Calu3 (cell line): ENCODE measurements around the gene CLEC18B. TPM values are rescaled to one million over a fixed set of nuclear protein-coding genes. Genes with fewer than 3 reads are reported as not detected.
"Not testable (repeated sequence)": the region's sequence is repeated elsewhere in the genome, so short reads cannot be mapped to it uniquely, and the experiment has no call there.

ENCODE experiments used
- BruUV-seq: library from RNA; stranded (reverse); fragments of 400-500 nt; replicated peaks from 2 replicates; lab custom pipeline; 2021; lab: Mats Ljungman, UMichigan
- CTCF ChIA-PET: fragments of 300-600 bp; sonication (Branson Sonifier 250); formaldehyde crosslinking; loops from one replicate; lab custom pipeline; 2022; ENCODE audit warnings: antibody characterized with exemption; lab: Charles Lee
- DNase-seq: peaks from one replicate; pipeline ENCODE4 v3.0.0; 2022
- H3K27ac Mint-ChIP-seq: one replicate; pipeline ENCODE4 v1.8.0; 2022; ENCODE audit warnings: mixed read lengths; ENCODE audit not compliant: unreplicated experiment
- H3K27me3 Mint-ChIP-seq: one replicate; pipeline ENCODE4 v1.8.0; 2022; ENCODE audit warnings: mixed read lengths; ENCODE audit not compliant: unreplicated experiment
- H3K36me3 Mint-ChIP-seq: one replicate; pipeline ENCODE4 v1.8.0; 2022; ENCODE audit warnings: mild to moderate bottlenecking, moderate library complexity, mixed read lengths; ENCODE audit not compliant: insufficient read depth, unreplicated experiment
- H3K4me1 Mint-ChIP-seq: one replicate; pipeline ENCODE4 v1.8.0; 2022; ENCODE audit warnings: mild to moderate bottlenecking, low read depth, mixed read lengths; ENCODE audit not compliant: unreplicated experiment
- H3K4me3 Mint-ChIP-seq: one replicate; pipeline ENCODE4 v1.8.0; 2022; ENCODE audit warnings: mild to moderate bottlenecking, low read depth, moderate library complexity, mixed read lengths; ENCODE audit not compliant: unreplicated experiment
- H3K9me3 Mint-ChIP-seq: one replicate; pipeline ENCODE4 v1.8.0; 2022; ENCODE audit warnings: low read depth, mixed read lengths; ENCODE audit not compliant: unreplicated experiment
- intact Hi-C: fragments of 100-400 bp; cut with micrococcal nuclease; formaldehyde crosslinking; loops from one replicate; pipeline ENCODE4 v1.10.0; 2022; ENCODE audit not compliant: unreplicated experiment
- total RNA-seq: library from RNA; stranded (reverse); gene quantifications from 2 replicates; pipeline ENCODE4 v1.2.3, GENCODE V29; 2022
- TF ChIP-seq, protein P1 (sequence below): fragments of 200-600 bp; IDR thresholded peaks from one replicate; pipeline ENCODE4 v1.8.0; 2022; ENCODE audit warnings: antibody characterized with exemption; ENCODE audit not compliant: unreplicated experiment

Gene CLEC18B
- total RNA-seq, 1 experiment from 2014 or later: 1.3 TPM

DNA sequence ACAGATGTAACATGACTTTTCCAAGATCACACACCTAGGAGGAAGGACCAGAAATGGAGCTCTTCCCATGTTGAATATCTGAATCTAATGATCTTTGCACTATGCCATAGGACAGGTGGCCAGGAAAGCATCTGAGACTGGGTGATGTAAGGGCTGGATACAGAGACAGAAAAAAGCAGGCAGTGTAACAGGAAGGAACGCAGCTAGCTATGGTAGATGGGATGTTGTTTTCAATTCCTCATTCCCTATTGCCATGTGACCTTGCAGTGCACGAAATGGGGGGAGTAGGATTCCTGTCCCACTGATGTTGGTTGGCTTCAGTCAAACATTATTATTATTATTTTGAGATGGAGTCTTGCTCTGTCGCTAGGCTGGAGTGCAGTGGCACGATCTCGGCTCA, 48.9 kb downstream of the CLEC18B start:
- H3K4me1 Mint-ChIP-seq: no peaks in the 10 kb centered on the region
- no peaks in the 10 kb centered on the region for H3K27me3 Mint-ChIP-seq
- BruUV-seq: no TSS peak
- intact Hi-C loops: no loop called here
- DNase-seq: no peak
- H3K27ac Mint-ChIP-seq: no peak overlapping the region
- TF ChIP-seq, protein P1, sequence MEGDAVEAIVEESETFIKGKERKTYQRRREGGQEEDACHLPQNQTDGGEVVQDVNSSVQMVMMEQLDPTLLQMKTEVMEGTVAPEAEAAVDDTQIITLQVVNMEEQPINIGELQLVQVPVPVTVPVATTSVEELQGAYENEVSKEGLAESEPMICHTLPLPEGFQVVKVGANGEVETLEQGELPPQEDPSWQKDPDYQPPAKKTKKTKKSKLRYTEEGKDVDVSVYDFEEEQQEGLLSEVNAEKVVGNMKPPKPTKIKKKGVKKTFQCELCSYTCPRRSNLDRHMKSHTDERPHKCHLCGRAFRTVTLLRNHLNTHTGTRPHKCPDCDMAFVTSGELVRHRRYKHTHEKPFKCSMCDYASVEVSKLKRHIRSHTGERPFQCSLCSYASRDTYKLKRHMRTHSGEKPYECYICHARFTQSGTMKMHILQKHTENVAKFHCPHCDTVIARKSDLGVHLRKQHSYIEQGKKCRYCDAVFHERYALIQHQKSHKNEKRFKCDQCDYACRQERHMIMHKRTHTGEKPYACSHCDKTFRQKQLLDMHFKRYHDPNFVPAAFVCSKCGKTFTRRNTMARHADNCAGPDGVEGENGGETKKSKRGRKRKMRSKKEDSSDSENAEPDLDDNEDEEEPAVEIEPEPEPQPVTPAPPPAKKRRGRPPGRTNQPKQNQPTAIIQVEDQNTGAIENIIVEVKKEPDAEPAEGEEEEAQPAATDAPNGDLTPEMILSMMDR: no peak
- CTCF ChIA-PET: no interaction called here
- peaks cover 14% of the 10 kb centered on the region for H3K36me3 Mint-ChIP-seq
- no peaks in the 10 kb centered on the region for H3K9me3 Mint-ChIP-seq
- H3K4me3 Mint-ChIP-seq: no peak overlapping the region

DNA sequence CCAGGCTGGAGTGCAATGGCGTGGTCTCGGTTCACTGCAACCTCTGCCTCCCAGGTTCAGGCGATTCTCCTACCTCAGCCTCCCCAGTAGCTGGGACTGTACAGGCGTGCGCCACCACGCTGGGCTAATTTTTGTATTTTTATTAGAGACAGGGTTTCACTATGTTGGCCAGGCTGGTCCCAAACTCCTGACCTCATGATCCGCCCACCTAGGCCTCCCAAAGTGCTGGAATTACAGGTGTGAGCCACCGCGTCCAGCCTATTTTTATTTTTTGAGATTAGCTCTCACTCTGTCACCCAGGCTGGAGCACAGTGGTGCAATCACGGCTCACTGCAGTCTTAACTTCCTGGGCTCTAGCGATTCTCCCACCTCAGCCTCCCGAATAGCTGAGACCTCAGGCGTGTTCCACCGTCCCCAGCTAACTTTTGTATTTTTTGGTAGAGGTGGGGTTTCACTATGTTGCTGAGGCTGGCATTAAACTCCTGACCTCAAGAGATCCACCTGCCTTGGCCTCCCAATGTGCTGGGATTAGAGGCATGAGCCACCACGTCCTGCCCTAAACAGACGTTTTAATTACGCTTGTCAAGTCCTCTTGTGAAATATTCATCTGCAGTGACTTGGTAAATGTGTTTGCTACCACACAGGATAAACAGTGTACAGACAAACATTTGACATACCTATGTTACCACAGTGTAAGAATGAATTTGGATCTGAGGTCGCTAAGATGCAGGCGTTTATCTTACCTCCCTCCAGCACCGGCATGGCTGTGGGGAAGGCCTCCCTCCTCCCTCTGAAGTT, 50.7 kb downstream of the CLEC18B start:
- H3K27ac Mint-ChIP-seq, H3K4me3 Mint-ChIP-seq, H3K4me1 Mint-ChIP-seq, CTCF ChIA-PET, H3K9me3 Mint-ChIP-seq, intact Hi-C loops, H3K27me3 Mint-ChIP-seq, BruUV-seq, DNase-seq: not testable (repeated sequence)
- H3K36me3 Mint-ChIP-seq: peaks cover 18% of the 10 kb centered on the region

DNA sequence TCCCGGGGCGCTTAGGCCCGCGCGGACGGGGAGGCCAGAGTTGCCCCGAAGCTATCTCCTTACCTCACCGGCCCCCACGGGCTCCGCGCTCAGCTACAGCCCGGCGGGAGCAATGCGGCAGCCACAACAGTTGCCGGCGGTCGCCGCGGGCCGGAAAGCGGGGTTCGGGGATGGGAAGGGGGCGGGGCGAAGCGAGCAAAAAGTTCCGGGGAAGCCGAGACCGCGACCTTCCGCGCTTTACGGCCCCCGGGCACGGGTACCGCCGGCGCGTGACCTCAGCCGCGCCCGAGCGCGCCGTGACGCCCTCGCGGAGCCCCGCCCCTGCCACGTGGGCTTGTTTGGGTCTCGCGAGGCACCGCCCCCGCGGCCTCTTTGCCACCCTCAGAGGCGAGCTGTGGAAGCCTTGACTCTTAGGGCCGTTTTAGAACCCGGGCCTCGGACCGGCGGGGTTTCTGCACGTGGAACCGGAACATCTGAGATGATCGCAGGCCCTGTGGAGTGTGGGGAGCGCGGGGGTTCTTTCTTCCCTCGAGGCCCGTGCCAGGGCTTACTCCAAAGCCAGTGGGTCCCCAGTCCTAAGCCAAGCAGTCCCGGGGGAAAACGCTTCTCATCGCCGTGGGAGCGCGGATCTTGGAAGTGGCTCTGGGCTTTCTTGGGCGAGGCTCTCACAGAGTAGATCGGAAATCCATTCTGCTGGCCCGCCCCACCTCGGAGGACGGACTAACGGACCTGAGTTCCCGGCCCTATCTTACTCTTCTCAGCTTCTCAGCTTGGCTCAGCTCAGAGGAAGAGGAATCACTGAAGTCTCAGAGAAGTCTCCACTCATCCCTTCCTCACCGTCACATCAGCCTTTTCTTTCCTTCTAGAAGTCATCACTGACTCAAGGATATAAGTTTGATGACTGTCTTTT, 53.0 kb downstream of the CLEC18B start:
- Mint-ChIP-seq H3K27ac (peak overlapping the region; percentile 57), H3K36me3 (peaks cover 18% of the 10 kb centered on the region), H3K4me3 (peak overlapping the region; percentile 92)
- TSS peak; percentile 98 for BruUV-seq
- peak; percentile 99 for DNase-seq
- H3K4me1 Mint-ChIP-seq, H3K27me3 Mint-ChIP-seq, H3K9me3 Mint-ChIP-seq, intact Hi-C loops: not testable (repeated sequence)
- CTCF ChIA-PET: interaction anchor here (0.7 kb wide), 1 partner anchor 1392 kb away, joined by 4 read pairs; no protein-coding TSS in a partner anchor

DNA sequence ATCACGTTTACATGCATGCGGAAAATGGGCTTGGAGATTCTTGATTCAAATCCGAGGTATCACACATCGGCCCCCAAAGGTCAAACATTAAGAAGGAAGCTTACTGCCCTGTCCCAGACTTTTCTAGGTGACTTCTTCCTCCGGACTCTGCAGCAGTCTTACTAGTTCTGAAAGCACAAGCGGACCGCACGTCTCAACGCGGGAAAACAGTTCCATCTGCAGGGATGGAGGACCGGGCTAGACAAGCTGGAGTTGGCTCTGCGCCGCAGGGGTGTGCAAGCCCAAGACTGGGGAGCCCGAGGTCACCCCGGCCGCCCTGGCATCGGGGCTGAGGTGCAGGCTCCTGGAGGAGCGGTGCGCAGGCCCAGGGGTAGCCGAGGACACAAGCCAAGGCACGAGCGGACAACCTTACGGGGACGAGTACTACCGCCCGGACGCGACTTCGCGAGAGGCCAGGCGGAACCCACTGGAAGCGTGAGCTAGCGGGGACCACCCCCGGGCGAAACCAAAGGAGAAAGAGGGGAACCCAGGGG, 53.7 kb downstream of the CLEC18B start:
- intact Hi-C loops, H3K9me3 Mint-ChIP-seq, H3K4me1 Mint-ChIP-seq, CTCF ChIA-PET, H3K27me3 Mint-ChIP-seq: not testable (repeated sequence)
- peak overlapping the region; percentile 57 for H3K27ac Mint-ChIP-seq
- peak overlapping the region; percentile 92 for H3K4me3 Mint-ChIP-seq
- BruUV-seq: TSS peak; percentile 47
- peak; percentile 42 for DNase-seq
- peaks cover 18% of the 10 kb centered on the region for H3K36me3 Mint-ChIP-seq

DNA sequence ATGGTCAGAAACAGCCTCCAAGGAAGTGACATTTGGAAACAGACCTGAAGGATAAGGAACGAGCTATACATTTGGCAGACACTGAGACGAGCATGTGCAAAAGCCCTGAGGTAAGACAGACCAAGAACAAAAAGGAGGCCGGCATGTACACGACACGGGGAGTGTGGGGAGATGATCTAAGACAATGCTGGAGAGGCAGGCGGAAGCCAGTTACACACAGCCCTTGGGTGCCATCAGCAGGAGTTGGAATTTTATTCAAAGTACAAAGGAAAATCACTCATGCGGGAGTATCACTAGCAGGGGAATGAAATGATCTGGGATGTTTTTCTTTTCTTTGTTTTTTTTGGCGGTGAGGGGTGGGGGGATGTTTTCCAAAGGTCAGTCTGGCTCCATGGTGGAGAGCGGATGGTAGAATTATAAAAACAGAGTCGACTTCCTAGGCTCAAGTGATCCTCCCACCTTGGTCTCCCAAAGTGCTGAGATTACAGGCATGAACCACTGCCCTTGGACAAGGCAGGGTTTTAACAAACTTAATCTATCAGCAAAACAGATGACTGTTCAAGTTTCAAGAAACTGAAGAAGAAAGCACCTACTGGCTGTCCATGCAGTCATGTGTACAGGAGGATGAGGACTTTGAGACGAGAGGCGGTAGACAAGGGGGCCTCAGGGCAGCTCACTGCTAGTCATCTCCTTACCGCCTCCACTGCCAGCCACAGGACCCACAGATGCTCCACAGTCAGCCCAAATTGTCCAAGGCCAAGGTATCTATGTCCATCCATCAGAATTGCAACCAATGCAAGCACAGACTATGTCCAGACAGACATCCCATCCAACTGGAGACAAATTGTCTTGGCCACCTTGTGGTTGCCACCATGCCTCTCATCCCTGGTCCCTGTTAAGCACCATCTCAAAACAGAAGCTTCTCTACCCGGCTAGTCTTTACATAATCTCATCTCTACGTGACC, 59.4 kb downstream of the CLEC18B start:
- H3K27ac Mint-ChIP-seq, H3K27me3 Mint-ChIP-seq, H3K4me3 Mint-ChIP-seq, H3K9me3 Mint-ChIP-seq, CTCF ChIA-PET, BruUV-seq, intact Hi-C loops, H3K36me3 Mint-ChIP-seq, DNase-seq, H3K4me1 Mint-ChIP-seq: not testable (repeated sequence)

Other genes with a start within 250 kb of the CLEC18B start
- 149 and 152 TPM in 2 replicates for gene PSMD7, start 124.7 kb downstream of the CLEC18B start, total RNA-seq
- 14.4 and 16.3 TPM in 2 replicates for gene NPIPB15, start 45.2 kb downstream of the CLEC18B start, total RNA-seq
- 130 and 139 TPM in 2 replicates for gene GLG1, start 185.6 kb upstream of the CLEC18B start, total RNA-seq
- 107 and 109 TPM in 2 replicates for gene RFWD3, start 245.4 kb upstream of the CLEC18B start, total RNA-seq